ENCODE results near the gene FAM118B.

FAM118B gene

DNA sequence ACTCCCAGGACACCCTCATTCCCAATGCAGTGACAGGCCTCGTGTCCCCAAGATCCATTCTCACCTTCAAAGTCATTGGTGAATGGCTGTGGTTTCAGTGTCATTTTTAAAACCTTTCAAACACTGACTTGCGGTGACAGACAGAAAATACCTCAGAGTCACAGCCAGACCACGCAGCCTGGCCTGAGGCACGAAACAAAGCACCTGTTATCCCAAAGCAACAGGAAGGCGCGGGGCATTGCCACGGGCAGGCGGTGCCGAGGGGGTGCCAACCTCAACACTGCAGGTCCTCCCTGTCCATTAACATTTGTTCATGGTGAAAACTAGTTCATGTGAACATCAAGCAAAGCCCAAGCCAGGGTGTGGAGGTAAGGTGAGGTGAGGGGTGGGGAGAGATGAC lies 38.3 kb upstream of the FAM118B start:
- TF ChIP-seq RARB (CRISPR knock-in tag; IDR thresholded peaks at IDR 0.05), result no peak
- TF ChIP-seq, protein P1, sequence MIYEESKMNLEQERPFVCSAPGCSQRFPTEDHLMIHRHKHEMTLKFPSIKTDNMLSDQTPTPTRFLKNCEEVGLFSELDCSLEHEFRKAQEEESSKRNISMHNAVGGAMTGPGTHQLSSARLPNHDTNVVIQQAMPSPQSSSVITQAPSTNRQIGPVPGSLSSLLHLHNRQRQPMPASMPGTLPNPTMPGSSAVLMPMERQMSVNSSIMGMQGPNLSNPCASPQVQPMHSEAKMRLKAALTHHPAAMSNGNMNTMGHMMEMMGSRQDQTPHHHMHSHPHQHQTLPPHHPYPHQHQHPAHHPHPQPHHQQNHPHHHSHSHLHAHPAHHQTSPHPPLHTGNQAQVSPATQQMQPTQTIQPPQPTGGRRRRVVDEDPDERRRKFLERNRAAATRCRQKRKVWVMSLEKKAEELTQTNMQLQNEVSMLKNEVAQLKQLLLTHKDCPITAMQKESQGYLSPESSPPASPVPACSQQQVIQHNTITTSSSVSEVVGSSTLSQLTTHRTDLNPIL (CRISPR knock-in tag; IDR thresholded peaks at IDR 0.05; ENCODE audit: low read depth), result no peak
- no peak for TF ChIP-seq TCF4 (CRISPR knock-in tag; IDR thresholded peaks at IDR 0.05; ENCODE audit: borderline replicate concordance)

DNA sequence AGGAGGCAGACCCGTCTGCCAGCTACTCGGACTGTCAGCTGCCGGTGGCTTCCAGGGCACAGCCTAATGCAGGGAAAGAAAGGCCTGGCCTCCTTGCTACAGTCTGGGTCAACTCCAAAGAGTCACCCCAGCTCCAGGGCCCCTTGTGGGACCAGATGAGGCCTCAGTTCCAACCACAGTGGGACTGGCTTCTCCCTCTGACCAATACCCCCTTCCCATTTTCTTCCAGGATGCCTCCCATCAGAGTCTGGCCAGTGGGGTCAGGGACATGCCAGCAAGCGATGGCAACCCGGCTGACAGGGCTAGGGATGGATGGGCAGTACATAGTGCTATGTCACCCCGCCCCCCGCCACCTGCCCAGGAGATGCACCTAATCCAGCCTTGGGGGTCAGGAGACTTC lies 36.8 kb upstream of the FAM118B start:
- ATAC-seq, result no peak
- TF ChIP-seq GLIS3 (CRISPR knock-in tag; IDR thresholded peaks at IDR 0.05), result no peak
- TF ChIP-seq ZNF8 (CRISPR knock-in tag; IDR thresholded peaks at IDR 0.05), result no peak
- TF ChIP-seq, protein P2, sequence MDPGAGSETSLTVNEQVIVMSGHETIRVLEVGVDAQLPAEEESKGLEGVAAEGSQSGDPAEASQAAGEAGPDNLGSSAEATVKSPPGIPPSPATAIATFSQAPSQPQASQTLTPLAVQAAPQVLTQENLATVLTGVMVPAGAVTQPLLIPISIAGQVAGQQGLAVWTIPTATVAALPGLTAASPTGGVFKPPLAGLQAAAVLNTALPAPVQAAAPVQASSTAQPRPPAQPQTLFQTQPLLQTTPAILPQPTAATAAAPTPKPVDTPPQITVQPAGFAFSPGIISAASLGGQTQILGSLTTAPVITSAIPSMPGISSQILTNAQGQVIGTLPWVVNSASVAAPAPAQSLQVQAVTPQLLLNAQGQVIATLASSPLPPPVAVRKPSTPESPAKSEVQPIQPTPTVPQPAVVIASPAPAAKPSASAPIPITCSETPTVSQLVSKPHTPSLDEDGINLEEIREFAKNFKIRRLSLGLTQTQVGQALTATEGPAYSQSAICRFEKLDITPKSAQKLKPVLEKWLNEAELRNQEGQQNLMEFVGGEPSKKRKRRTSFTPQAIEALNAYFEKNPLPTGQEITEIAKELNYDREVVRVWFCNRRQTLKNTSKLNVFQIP (CRISPR knock-in tag; IDR thresholded peaks at IDR 0.05; ENCODE audit: borderline replicate concordance, low read depth), result no peak
- no peak for TF ChIP-seq SNAI2 (CRISPR knock-in tag; IDR thresholded peaks at IDR 0.05)
- TF ChIP-seq RARB (CRISPR knock-in tag; IDR thresholded peaks at IDR 0.05), result no peak
- TF ChIP-seq ZNF565 (CRISPR knock-in tag; conservative IDR thresholded peaks at IDR 0.05; ENCODE audit: low read depth), result no peak
- no peak for TF ChIP-seq ESRRG (CRISPR knock-in tag; IDR thresholded peaks at IDR 0.05)

More for the DNA sequence above, 38.3 kb upstream of the FAM118B start:
- ATAC-seq, result no peak

DNA sequence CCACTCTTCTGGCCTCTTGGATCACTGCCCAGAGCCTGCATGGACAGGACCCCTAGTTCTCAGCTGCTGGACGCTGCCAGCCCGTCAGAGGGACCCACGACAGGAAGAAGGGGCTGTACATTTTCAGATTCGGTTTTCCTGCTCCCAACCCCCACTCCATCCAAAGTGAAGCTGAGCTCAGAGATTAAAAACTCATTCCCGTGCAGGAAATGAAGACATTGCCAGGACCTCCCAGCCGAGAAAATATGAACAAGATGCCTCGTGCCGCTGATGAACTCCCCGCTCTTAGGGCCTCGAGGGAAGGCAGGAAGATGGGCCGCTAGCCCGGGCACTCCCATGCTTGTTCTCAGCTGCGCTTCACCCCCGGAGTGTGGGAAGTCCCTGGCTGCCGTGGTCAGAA lies 36.2 kb upstream of the FAM118B start:
- TF ChIP-seq, protein P3, sequence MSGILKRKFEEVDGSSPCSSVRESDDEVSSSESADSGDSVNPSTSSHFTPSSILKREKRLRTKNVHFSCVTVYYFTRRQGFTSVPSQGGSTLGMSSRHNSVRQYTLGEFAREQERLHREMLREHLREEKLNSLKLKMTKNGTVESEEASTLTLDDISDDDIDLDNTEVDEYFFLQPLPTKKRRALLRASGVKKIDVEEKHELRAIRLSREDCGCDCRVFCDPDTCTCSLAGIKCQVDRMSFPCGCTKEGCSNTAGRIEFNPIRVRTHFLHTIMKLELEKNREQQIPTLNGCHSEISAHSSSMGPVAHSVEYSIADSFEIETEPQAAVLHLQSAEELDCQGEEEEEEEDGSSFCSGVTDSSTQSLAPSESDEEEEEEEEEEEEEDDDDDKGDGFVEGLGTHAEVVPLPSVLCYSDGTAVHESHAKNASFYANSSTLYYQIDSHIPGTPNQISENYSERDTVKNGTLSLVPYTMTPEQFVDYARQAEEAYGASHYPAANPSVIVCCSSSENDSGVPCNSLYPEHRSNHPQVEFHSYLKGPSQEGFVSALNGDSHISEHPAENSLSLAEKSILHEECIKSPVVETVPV (CRISPR knock-in tag; IDR thresholded peaks at IDR 0.05), result no peak
- TF ChIP-seq SNAI2 (CRISPR knock-in tag; IDR thresholded peaks at IDR 0.05) (no peak), PPARA (CRISPR knock-in tag; IDR thresholded peaks at IDR 0.05; ENCODE audit: borderline replicate concordance) (no peak), ZNF565 (CRISPR knock-in tag; conservative IDR thresholded peaks at IDR 0.05; ENCODE audit: low read depth) (no peak), RARB (CRISPR knock-in tag; IDR thresholded peaks at IDR 0.05) (no peak), TCF4 (CRISPR knock-in tag; IDR thresholded peaks at IDR 0.05; ENCODE audit: borderline replicate concordance) (no peak), ESRRG (CRISPR knock-in tag; IDR thresholded peaks at IDR 0.05) (no peak)
- TF ChIP-seq, protein P2 (CRISPR knock-in tag; IDR thresholded peaks at IDR 0.05; ENCODE audit: borderline replicate concordance, low read depth), result no peak
- TF ChIP-seq, protein P4, sequence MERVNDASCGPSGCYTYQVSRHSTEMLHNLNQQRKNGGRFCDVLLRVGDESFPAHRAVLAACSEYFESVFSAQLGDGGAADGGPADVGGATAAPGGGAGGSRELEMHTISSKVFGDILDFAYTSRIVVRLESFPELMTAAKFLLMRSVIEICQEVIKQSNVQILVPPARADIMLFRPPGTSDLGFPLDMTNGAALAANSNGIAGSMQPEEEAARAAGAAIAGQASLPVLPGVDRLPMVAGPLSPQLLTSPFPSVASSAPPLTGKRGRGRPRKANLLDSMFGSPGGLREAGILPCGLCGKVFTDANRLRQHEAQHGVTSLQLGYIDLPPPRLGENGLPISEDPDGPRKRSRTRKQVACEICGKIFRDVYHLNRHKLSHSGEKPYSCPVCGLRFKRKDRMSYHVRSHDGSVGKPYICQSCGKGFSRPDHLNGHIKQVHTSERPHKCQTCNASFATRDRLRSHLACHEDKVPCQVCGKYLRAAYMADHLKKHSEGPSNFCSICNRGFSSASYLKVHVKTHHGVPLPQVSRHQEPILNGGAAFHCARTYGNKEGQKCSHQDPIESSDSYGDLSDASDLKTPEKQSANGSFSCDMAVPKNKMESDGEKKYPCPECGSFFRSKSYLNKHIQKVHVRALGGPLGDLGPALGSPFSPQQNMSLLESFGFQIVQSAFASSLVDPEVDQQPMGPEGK (CRISPR knock-in tag; IDR thresholded peaks at IDR 0.05; ENCODE audit: borderline replicate concordance), result no peak
- ATAC-seq, result no peak

DNA sequence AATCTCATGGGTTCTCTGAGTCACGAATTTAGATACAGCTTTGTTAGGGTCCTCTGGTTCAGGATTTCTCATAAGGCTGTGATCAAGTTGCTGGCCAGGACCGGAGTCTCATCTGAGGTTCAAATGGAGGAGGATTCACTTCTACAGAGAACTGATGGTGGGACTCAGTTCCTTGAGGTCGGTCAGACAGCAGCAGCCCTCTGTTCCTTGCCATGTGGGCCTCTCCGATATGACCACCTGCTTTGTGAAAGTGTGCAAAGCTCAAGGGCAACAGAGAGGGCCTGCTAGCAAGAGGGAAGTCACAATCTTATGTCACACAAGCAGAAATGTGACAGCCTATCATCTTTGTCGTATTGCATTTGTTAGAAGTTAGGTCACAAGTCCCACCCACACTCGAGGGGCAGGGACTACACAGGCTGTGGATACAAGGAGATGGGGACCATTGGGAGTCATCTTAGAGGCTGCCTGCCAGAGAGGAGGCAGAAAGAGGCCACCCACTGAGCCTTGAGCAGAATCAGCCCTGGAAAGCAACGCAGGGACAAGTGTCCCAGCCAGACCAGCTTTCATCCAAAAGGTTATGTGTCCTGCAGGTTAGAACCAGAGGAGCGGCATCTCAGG lies 34.6 kb upstream of the FAM118B start:
- TF ChIP-seq, protein P3 (CRISPR knock-in tag; IDR thresholded peaks at IDR 0.05), result no peak
- TF ChIP-seq SNAI2 (CRISPR knock-in tag; IDR thresholded peaks at IDR 0.05), result no peak
- no peak for TF ChIP-seq ZNF565 (CRISPR knock-in tag; conservative IDR thresholded peaks at IDR 0.05; ENCODE audit: low read depth)
- TF ChIP-seq ZNF70 (CRISPR knock-in tag; IDR thresholded peaks at IDR 0.05), result no peak
- no peak for ATAC-seq
